Choroid plexus epithelial cell (primary cell): ENCODE results near the gene DSP.
A peak's percentile ranks its signal among the peaks of the same experiment; 100 is the strongest.

Source experiments
- DNase-seq: peaks from one replicate; pipeline ENCODE4 v3.0.0-alpha.2; 2010; ENCODE audit warnings: low read depth
- H3K4me3 ChIP-seq: 2 replicates; pipeline ENCODE4 v1.5.1; 2011; ENCODE audit warnings: low read depth, mild to moderate bottlenecking, control low read depth, low read length, moderate library complexity
- CTCF ChIP-seq: conservative IDR thresholded peaks from 2 replicates; pipeline ENCODE4 v1.5.1; 2011; ENCODE audit warnings: low read depth, mild to moderate bottlenecking, control low read depth, inconsistent platforms, low read length, moderate library complexity

The DSP gene

GRCh38 chr6:7504041-7504440 is 37.4 kb upstream of the DSP start:
- H3K4me3 ChIP-seq = no peak overlapping the region
- no peak for DNase-seq
- no peak for TF ChIP-seq CTCF

- peak; percentile 79 for DNase-seq
- no peak overlapping the region for H3K4me3 ChIP-seq
- no peak for TF ChIP-seq CTCF
Measured at GRCh38 chr6:7505189-7505699, 36.2 kb upstream of the DSP start.

GRCh38 chr6:7507600-7507999 is 33.9 kb upstream of the DSP start:
- no peak for DNase-seq
- H3K4me3 ChIP-seq = no peak overlapping the region
- TF ChIP-seq CTCF = no peak

GRCh38 chr6:7512320-7512719 is 29.2 kb upstream of the DSP start:
- TF ChIP-seq CTCF = no peak
- DNase-seq = no peak
- no peak overlapping the region for H3K4me3 ChIP-seq

GRCh38 chr6:7513529-7513928 is 27.9 kb upstream of the DSP start:
- no peak overlapping the region for H3K4me3 ChIP-seq
- no peak for TF ChIP-seq CTCF
- DNase-seq = no peak

GRCh38 chr6:7515363-7515762 is 26.1 kb upstream of the DSP start:
- no peak for TF ChIP-seq CTCF
- DNase-seq = no peak
- H3K4me3 ChIP-seq = no peak overlapping the region

- no peak for TF ChIP-seq CTCF
- H3K4me3 ChIP-seq = no peak overlapping the region
- DNase-seq = no peak
Measured at GRCh38 chr6:7518877-7519276, 22.6 kb upstream of the DSP start.
